ENCODE data around the gene REG3G. TPM values are rescaled to one million over a fixed set of nuclear protein-coding genes. Genes with fewer than 3 reads are reported as not detected.

Gene REG3G
- not detected in 2 replicates for total RNA-seq

DNA sequence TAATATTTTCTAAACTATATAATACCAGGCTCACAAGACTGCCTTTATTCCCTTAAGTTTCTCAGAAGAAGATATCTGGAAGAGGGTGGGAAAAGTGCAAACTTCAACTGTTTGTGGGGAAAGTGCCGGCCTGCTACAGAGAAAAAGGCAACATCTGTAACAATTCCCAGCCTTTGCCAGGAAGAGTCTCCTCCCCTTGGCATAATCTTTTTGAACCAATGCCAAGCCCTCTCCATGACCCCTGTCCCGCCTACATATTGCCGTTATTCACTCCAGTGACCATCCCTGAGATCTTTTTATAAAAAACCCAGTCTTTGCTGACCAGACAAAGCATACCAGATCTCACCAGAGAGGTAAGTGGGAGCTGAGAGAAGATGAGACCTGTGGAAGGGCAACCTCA lies at the start of gene REG3G:
TSS of gene REG3G (plus strand) at position 282 of the 400 bp plus-strand sequence. CDS start 392 bp downstream, outside the sequence.

Other genes with a start within 250 kb of the REG3G start
- not detected in 2 replicates for gene REG1B, start 62.3 kb downstream of the REG3G start, total RNA-seq
- not detected in 2 replicates for gene REG1A, start 94.8 kb downstream of the REG3G start, total RNA-seq
- gene REG3A, start 134.1 kb downstream of the REG3G start, total RNA-seq, result not detected in 2 replicates